PC-9 (cell line): ENCODE measurements around the gene SCOC. TPM values are rescaled to one million over a fixed set of nuclear protein-coding genes. Genes with fewer than 3 reads are reported as not detected.

Experiments
- BruUV-seq: library from RNA; stranded (reverse); fragments of 400-500 nt; replicated peaks from 2 replicates; lab custom pipeline; 2021; lab: Mats Ljungman, UMichigan
- CTCF ChIA-PET: fragments of 300-600 bp; sonication (Branson Sonifier 250); formaldehyde crosslinking; loops from one replicate; lab custom pipeline; 2022; ENCODE audit warnings: antibody characterized with exemption; lab: Charles Lee
- POLR2A ChIA-PET: fragments of 300-600 bp; sonication (Branson Sonifier 250); formaldehyde crosslinking; loops from one replicate; lab custom pipeline; 2022; ENCODE audit warnings: antibody characterized with exemption; ENCODE audit not compliant: unreplicated experiment; lab: Charles Lee
- DNase-seq, 2 experiments: peaks; one replicate each; pipeline versions ENCODE4 v3.0.0 to v3.0.0-alpha.2; 2015 to 2022; ENCODE audit warnings: mixed read lengths in 1 of 2
- H2AFZ ChIP-seq: fragments of 200-600 bp; sonication (generic); 2 replicates; pipeline ENCODE4 v1.8.1; 2017; ENCODE audit warnings: antibody characterized with exemption
- H3F3A ChIP-seq: fragments of 200-600 bp; sonication (generic); 2 replicates; pipeline ENCODE4 v1.8.1; 2017; ENCODE audit warnings: antibody characterized with exemption, mild to moderate bottlenecking, low read depth; ENCODE audit not compliant: insufficient read depth
- H3K27ac ChIP-seq: fragments of 200-600 bp; sonication (generic); 2 replicates; pipeline ENCODE4 v1.6.1; 2016; ENCODE audit warnings: mixed run types
- H3K27me3 ChIP-seq: fragments of 200-600 bp; sonication (generic); 2 replicates; pipeline ENCODE4 v1.6.1; 2016; ENCODE audit warnings: low read depth, mixed run types; ENCODE audit not compliant: insufficient read depth
- H3K36me3 ChIP-seq: fragments of 200-600 bp; sonication (generic); 2 replicates; pipeline ENCODE4 v1.6.1; 2016; ENCODE audit warnings: low read depth, mixed run types
- H3K4me1 ChIP-seq: fragments of 200-600 bp; sonication (generic); replicated peaks from 2 replicates; pipeline ENCODE4 v1.6.1; 2016; ENCODE audit warnings: mixed run types; ENCODE audit not compliant: insufficient read depth
- H3K4me2 ChIP-seq: fragments of 200-600 bp; sonication (generic); 2 replicates; pipeline ENCODE4 v1.6.1; 2017; ENCODE audit warnings: mixed run types
- H3K4me3 ChIP-seq: fragments of 200-600 bp; sonication (generic); 2 replicates; pipeline ENCODE4 v1.6.1; 2016; ENCODE audit warnings: mixed run types
- H3K79me2 ChIP-seq: fragments of 200-600 bp; sonication (generic); 2 replicates; pipeline ENCODE4 v1.6.1; 2017; ENCODE audit warnings: low read depth, mixed run types
- H3K9me2 ChIP-seq: fragments of 200-600 bp; sonication (generic); 2 replicates; pipeline ENCODE4 v1.8.1; 2017; ENCODE audit warnings: mild to moderate bottlenecking; ENCODE audit not compliant: insufficient read depth
- H3K9me3 ChIP-seq: fragments of 200-600 bp; sonication (generic); 2 replicates; pipeline ENCODE4 v1.8.1; 2016; ENCODE audit warnings: low read depth; ENCODE audit not compliant: insufficient read depth
- H4K20me1 ChIP-seq: fragments of 200-600 bp; sonication (generic); 2 replicates; pipeline ENCODE4 v1.8.1; 2017; ENCODE audit not compliant: insufficient read depth
- EZH2 ChIP-seq: fragments of 200-600 bp; sonication (generic); IDR thresholded peaks from 2 replicates; pipeline ENCODE4 v1.8.0; 2017; ENCODE audit warnings: antibody characterized with exemption, low read depth
- intact Hi-C: fragments of 100-400 bp; cut with micrococcal nuclease; formaldehyde crosslinking; loops from one replicate; pipeline ENCODE4 v1.10.0; 2022; ENCODE audit not compliant: unreplicated experiment
- total RNA-seq: library from RNA; stranded (reverse); gene quantifications from 2 replicates; pipeline ENCODE4 v1.2.3, GENCODE V29; 2021
- TF ChIP-seq, protein P1 (sequence below): fragments of 200-600 bp; sonication (generic); conservative IDR thresholded peaks from 2 replicates; pipeline ENCODE4 v1.6.1; 2017; ENCODE audit warnings: mixed run types, antibody characterized with exemption, mild to moderate bottlenecking, moderate library complexity

The SCOC gene
- total RNA-seq, 1 experiment from 2014 or later: 53.0 TPM

GRCh38 chr4:140355288-140355687, 18.2 kb upstream of the SCOC start:
- H4K20me1 ChIP-seq: no peaks in the 10 kb centered on the region
- H2AFZ ChIP-seq: no peak overlapping the region
- no peaks in the 10 kb centered on the region for H3K9me3 ChIP-seq
- no peak overlapping the region for H3K4me3 ChIP-seq
- H3K79me2 ChIP-seq: no peaks in the 10 kb centered on the region
- no peaks in the 10 kb centered on the region for H3K36me3 ChIP-seq
- H3K27me3 ChIP-seq: no peaks in the 10 kb centered on the region
- H3K4me1 ChIP-seq: no peaks in the 10 kb centered on the region
- no peak for TF ChIP-seq EZH2
- TF ChIP-seq, protein P1, sequence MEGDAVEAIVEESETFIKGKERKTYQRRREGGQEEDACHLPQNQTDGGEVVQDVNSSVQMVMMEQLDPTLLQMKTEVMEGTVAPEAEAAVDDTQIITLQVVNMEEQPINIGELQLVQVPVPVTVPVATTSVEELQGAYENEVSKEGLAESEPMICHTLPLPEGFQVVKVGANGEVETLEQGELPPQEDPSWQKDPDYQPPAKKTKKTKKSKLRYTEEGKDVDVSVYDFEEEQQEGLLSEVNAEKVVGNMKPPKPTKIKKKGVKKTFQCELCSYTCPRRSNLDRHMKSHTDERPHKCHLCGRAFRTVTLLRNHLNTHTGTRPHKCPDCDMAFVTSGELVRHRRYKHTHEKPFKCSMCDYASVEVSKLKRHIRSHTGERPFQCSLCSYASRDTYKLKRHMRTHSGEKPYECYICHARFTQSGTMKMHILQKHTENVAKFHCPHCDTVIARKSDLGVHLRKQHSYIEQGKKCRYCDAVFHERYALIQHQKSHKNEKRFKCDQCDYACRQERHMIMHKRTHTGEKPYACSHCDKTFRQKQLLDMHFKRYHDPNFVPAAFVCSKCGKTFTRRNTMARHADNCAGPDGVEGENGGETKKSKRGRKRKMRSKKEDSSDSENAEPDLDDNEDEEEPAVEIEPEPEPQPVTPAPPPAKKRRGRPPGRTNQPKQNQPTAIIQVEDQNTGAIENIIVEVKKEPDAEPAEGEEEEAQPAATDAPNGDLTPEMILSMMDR: no peak
- BruUV-seq: no TSS peak
- H3K9me2 ChIP-seq: no peaks in the 10 kb centered on the region
- no peak overlapping the region for H3K27ac ChIP-seq
- no peak overlapping the region for H3K4me2 ChIP-seq
- POLR2A ChIA-PET: no interaction called here
- intact Hi-C loops: loop anchor here (10.0 kb wide), 1 partner anchor 620 kb away; no protein-coding TSS in a partner anchor
- CTCF ChIA-PET: no interaction called here
- no peaks in the 10 kb centered on the region for H3F3A ChIP-seq
- DNase-seq: no peak

DNA sequence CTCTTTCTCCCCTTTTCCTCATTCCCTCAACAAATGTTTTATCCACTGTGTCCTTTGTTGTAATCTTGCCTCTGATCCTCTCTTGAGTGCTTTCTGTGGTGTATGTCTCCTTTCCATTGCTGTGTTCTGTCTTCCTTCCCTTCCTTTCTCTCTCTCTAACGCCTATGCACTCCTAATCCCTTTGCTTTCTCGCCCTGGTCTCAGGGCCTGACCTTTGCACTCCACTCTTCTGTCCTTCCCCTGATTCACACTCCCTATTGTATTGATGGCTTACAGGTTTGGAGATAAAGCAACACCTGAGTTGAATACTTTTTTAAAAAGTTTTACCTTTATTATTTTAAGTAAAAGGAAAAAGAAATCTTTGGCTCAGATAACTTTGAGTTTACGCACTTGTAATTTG, 15.6 kb upstream of the SCOC start:
- H3K36me3 ChIP-seq: no peaks in the 10 kb centered on the region
- H3K9me2 ChIP-seq: no peaks in the 10 kb centered on the region
- H3K27ac ChIP-seq: no peak overlapping the region
- no peaks in the 10 kb centered on the region for H3K9me3 ChIP-seq
- POLR2A ChIA-PET: no interaction called here
- H3K4me3 ChIP-seq: no peak overlapping the region
- no peaks in the 10 kb centered on the region for H3K79me2 ChIP-seq
- no peaks in the 10 kb centered on the region for H3K4me1 ChIP-seq
- intact Hi-C loops: loop anchor here (2.0 to 10.0 kb wide), 2 partner anchors 101 to 623 kb away; no protein-coding TSS in a partner anchor
- no peak for DNase-seq
- BruUV-seq: no TSS peak
- H2AFZ ChIP-seq: no peak overlapping the region
- no peaks in the 10 kb centered on the region for H4K20me1 ChIP-seq
- no peaks in the 10 kb centered on the region for H3K27me3 ChIP-seq
- CTCF ChIA-PET: no interaction called here
- H3F3A ChIP-seq: no peaks in the 10 kb centered on the region
- no peak overlapping the region for H3K4me2 ChIP-seq
- TF ChIP-seq, protein P1: no peak
- TF ChIP-seq EZH2: no peak

GRCh38 chr4:140358281-140358680, 15.2 kb upstream of the SCOC start:
- Histone ChIP-seq H4K20me1 (no peaks in the 10 kb centered on the region), H3F3A (no peaks in the 10 kb centered on the region), H3K36me3 (no peaks in the 10 kb centered on the region), H3K9me2 (no peaks in the 10 kb centered on the region), H3K27ac (no peak overlapping the region), H3K4me1 (no peaks in the 10 kb centered on the region), H3K27me3 (no peaks in the 10 kb centered on the region), H3K4me2 (no peak overlapping the region), H3K4me3 (no peak overlapping the region), H3K79me2 (no peaks in the 10 kb centered on the region), H2AFZ (no peak overlapping the region), H3K9me3 (no peaks in the 10 kb centered on the region)
- DNase-seq: no peak
- ChIA-PET CTCF (no interaction called here), POLR2A (no interaction called here)
- TF ChIP-seq EZH2: no peak
- intact Hi-C loops: loop anchor here (2.0 to 10.0 kb wide), 2 partner anchors 101 to 623 kb away; no protein-coding TSS in a partner anchor
- BruUV-seq: no TSS peak
